Kidney epithelial cell (primary cell): ENCODE results near the gene FCMR. TPM values are rescaled to one million over a fixed set of nuclear protein-coding genes. Genes with fewer than 3 reads are reported as not detected.

Source experiments
- DNase-seq: peaks from one replicate; pipeline ENCODE4 v3.0.0-alpha.2; 2010; ENCODE audit warnings: low read depth
- H3K27me3 ChIP-seq: 2 replicates; pipeline ENCODE4 v1.6.0; 2011; ENCODE audit warnings: low read length; ENCODE audit not compliant: control insufficient read depth, insufficient read depth
- H3K36me3 ChIP-seq: 2 replicates; pipeline ENCODE4 v1.5.1; 2011; ENCODE audit warnings: low read length; ENCODE audit not compliant: control insufficient read depth, insufficient read depth
- H3K4me3 ChIP-seq: 2 replicates; pipeline ENCODE4 v1.5.1; 2011; ENCODE audit warnings: low read depth, mild to moderate bottlenecking, control low read depth, low read length
- total RNA-seq: library from RNA; depleted of rRNA; stranded (reverse); fragments of >200 nt; gene quantifications from 2 replicates; pipeline ENCODE4 v1.2.3, GENCODE V29; 2015
- TF ChIP-seq, protein P1 (sequence below): IDR thresholded peaks from 2 replicates; pipeline ENCODE4 v1.5.1; 2011; ENCODE audit warnings: mild to moderate bottlenecking, moderate library complexity, low read length, control low read depth, inconsistent platforms; ENCODE audit not compliant: insufficient read depth, poor library complexity, severe bottlenecking

The FCMR gene
- total RNA-seq, 1 donor from 2014 or later = 0.71 TPM

GRCh38 chr1:206875752-206876377 lies 45.9 kb downstream of the FCMR start:
- Histone ChIP-seq H3K27me3 (no peaks in the 10 kb centered on the region), H3K4me3 (no peak overlapping the region), H3K36me3 (no peaks in the 10 kb centered on the region)
- no peak for DNase-seq
- TF ChIP-seq, protein P1, sequence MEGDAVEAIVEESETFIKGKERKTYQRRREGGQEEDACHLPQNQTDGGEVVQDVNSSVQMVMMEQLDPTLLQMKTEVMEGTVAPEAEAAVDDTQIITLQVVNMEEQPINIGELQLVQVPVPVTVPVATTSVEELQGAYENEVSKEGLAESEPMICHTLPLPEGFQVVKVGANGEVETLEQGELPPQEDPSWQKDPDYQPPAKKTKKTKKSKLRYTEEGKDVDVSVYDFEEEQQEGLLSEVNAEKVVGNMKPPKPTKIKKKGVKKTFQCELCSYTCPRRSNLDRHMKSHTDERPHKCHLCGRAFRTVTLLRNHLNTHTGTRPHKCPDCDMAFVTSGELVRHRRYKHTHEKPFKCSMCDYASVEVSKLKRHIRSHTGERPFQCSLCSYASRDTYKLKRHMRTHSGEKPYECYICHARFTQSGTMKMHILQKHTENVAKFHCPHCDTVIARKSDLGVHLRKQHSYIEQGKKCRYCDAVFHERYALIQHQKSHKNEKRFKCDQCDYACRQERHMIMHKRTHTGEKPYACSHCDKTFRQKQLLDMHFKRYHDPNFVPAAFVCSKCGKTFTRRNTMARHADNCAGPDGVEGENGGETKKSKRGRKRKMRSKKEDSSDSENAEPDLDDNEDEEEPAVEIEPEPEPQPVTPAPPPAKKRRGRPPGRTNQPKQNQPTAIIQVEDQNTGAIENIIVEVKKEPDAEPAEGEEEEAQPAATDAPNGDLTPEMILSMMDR = no peak

GRCh38 chr1:206873603-206874188 lies 48.0 kb downstream of the FCMR start:
- H3K27me3 ChIP-seq = no peaks in the 10 kb centered on the region
- no peak for DNase-seq
- H3K36me3 ChIP-seq = no peaks in the 10 kb centered on the region
- TF ChIP-seq, protein P1 = no peak
- H3K4me3 ChIP-seq = no peak overlapping the region

DNA sequence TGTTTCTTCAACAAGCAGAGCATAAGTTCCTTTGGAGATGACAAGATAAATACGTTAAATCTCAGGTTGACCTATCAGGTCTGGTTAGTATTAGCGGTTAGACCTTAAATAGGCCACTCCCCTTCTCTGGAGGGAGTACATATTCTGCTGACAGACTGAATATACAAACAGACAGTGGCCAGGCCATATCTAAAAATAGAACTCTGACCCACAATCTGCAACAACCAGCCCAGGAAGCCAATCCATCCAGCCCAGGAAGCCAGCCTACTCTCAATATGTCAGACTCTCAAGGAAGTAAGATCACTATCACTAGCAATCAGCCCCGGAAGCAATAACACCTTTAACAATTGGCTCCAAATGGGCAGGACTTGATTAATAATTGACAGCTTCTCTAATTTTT lies 49.6 kb downstream of the FCMR start:
- TF ChIP-seq, protein P1 = no peak
- peaks cover 3% of the 10 kb centered on the region for H3K27me3 ChIP-seq
- H3K4me3 ChIP-seq = no peak overlapping the region
- DNase-seq = no peak
- H3K36me3 ChIP-seq = no peaks in the 10 kb centered on the region

GRCh38 chr1:206868264-206868663 lies 53.5 kb downstream of the FCMR start:
- Histone ChIP-seq H3K36me3 (no peaks in the 10 kb centered on the region), H3K4me3 (no peak overlapping the region), H3K27me3 (peaks cover 6% of the 10 kb centered on the region)
- TF ChIP-seq, protein P1 = no peak
- DNase-seq = no peak

DNA sequence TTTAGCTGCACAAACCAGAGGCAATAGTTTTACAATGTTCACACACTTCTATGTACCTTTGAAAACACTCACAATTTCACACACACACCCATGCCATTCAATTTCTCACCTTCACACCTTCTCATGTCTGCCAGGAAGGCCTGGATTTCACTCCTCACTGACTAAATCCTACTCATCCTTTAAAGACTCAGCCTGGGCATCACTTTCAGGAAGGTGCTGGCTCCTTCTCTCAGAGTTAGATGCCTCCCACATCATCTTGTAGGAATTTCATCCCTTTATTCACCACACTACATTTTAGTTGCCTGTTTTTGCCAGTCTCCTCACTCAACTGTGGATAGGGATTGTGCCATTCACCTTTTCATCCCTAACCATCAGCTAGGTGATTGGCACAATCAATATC lies 54.0 kb downstream of the FCMR start:
- Histone ChIP-seq H3K4me3 (no peak overlapping the region), H3K36me3 (no peaks in the 10 kb centered on the region), H3K27me3 (peaks cover 6% of the 10 kb centered on the region)
- TF ChIP-seq, protein P1 = no peak
- no peak for DNase-seq

DNA sequence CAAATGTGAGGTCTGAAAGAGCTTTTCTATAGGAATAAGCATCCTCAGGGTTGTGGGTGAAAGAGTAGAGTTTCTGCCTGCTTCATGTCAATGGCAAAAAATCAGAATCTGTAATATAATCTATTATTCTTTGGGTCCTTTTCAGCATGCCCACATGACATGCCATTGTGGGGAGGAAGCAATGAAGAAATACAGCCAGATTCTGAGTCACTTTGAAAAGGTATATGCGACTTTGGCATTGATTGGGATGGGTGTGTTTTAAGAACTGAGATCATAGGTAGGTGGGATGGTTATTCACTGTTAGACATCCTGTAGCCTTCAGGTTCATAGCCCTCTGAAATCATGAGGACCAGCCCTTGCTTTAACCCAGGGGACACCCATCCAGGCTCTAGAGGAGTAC lies 54.5 kb downstream of the FCMR start:
- no peaks in the 10 kb centered on the region for H3K36me3 ChIP-seq
- TF ChIP-seq, protein P1 = no peak
- DNase-seq = no peak
- H3K4me3 ChIP-seq = no peak overlapping the region
- peaks cover 6% of the 10 kb centered on the region for H3K27me3 ChIP-seq
